HG03025 (cell line): ENCODE results near the gene NDC80.

Experiments
- ATAC-seq: cut with Tn5 transposase; IDR thresholded peaks from one replicate; pipeline ENCODE4 v1.9.1; 2021; ENCODE audit warnings: mild to moderate bottlenecking, moderate library complexity; ENCODE audit not compliant: unreplicated experiment, low FRiP score

The NDC80 gene

DNA sequence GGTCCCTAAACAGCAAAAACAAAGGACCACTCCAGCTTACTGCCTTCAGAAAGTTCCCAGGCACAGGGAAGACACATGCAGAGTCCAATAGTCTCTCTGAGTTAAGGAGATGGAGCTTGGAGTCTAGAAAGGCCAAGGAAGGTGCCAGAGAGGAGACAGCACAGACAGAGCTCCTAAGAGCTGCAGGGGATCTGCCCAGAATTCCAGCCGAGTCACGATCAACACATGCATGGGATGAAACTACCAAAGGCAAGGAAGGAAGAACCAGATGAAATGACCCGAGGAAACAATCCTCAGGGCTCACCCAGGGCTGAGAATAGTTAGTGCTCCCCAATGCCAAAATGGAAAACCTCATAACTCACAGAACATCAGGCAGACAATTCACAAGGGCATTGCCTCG lies 15.5 kb upstream of the NDC80 start:
- ATAC-seq = no peak

- ATAC-seq = no peak
Observed at GRCh38 chr18:2557536-2557935, 13.8 kb upstream of the NDC80 start.

- ATAC-seq = no peak
Observed at GRCh38 chr18:2559249-2559648, 12.1 kb upstream of the NDC80 start.

GRCh38 chr18:2564373-2564772 lies 7.0 kb upstream of the NDC80 start:
- no peak for ATAC-seq

DNA sequence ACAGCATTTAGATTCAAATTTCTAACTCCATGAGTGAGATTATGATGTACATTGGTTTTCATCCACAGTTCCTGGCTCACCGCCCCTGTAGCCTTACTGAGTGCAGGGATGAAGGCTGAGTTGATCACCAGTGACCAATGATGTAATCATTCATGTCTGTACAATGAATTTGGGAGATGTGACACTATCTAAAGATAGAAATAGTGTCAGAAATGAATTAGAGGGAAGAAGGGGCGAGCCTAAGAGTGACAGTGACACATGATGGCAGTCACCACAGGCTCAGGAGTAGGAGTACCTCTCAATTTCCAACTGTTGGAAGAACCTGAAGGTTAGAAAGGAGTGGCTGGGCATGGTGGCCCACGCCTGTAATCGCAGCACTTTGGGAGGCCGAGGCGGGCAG lies 3.2 kb upstream of the NDC80 start:
- ATAC-seq = no peak

GRCh38 chr18:2568605-2569004 lies 2.8 kb upstream of the NDC80 start:
- ATAC-seq = no peak

- no peak for ATAC-seq
Observed at GRCh38 chr18:2569338-2570207, 1.8 kb upstream of the NDC80 start.

GRCh38 chr18:2570772-2571199 lies 571 bp upstream of the NDC80 start:
- ATAC-seq = peak; percentile 42

DNA sequence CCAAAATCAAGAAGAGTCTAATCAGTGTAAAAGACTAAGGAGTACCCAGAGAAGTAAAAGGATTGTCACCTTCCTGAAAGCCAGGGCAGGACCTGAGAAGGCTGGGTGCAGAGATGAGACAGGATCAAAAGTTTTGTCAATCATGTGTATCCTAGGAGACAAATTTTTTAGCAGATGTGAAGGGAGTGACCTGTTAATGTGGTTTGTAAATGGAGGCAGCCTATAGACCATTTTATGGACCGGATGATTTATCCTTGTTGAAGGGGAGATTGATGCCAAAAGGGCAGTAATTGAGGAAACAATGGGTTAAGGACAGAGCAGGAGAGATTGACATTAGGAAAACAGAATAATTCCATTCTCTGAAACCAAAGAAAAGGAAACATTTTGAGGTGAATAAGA lies 813 bp downstream of the NDC80 start:
- no peak for ATAC-seq

DNA sequence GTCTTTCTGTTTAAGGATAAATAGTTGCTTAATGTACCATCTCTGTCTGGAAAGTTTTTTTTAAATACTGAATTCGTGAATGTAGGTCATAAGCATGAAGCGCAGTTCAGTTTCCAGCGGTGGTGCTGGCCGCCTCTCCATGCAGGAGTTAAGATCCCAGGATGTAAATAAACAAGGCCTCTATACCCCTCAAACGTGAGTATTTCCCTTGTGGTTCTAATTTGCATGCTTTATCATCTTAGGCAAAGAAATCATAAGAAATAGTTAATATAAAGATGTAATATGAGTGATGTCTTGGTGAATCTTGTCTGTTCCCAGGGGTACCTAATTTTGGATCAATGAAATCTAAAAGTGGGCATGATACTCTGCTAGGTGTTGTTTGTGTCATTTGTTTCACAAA lies 1.5 kb downstream of the NDC80 start:
- ATAC-seq = no peak

DNA sequence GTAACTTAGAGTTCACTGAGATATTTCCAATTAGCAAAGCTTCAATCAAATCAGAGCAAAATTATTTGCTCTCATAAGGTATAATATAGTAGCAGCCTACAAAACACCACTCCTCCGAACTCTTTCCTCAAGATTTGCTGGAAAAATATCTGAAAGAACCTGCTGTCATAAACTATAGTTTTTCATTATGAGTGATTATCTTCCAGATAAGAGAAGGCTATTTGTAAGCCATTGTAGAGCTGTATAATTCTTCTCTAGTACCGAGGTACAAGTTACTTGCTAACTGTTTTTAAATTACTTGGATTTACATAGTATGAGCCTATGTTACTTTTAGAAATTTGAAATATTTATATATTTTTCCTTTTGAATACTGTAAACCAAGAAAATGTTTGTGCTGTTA lies 2.1 kb downstream of the NDC80 start:
- no peak for ATAC-seq

DNA sequence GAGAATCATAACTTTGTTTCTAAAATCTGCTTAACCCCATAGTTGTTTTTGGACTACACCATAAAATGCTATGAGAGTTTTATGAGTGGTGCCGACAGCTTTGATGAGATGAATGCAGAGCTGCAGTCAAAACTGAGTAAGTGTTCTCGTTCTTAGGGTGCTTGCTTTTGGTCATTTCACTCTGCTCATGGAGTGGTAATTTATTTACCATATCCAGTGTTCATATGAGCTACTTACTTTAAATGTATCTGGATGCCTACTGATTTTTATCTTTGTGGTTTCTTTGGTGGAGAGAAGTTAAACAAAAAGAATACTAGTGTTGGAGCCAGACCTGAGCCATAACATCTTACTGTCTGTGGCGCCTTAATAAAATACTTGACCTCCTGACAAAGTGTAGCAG lies 16.4 kb downstream of the NDC80 start:
- ATAC-seq = no peak

- ATAC-seq = no peak
Observed at GRCh38 chr18:2588666-2589344, 17.4 kb downstream of the NDC80 start.

- no peak for ATAC-seq
Observed at GRCh38 chr18:2589345-2590068, 18.1 kb downstream of the NDC80 start.

- no peak for ATAC-seq
Observed at GRCh38 chr18:2590303-2590702, 18.9 kb downstream of the NDC80 start.

DNA sequence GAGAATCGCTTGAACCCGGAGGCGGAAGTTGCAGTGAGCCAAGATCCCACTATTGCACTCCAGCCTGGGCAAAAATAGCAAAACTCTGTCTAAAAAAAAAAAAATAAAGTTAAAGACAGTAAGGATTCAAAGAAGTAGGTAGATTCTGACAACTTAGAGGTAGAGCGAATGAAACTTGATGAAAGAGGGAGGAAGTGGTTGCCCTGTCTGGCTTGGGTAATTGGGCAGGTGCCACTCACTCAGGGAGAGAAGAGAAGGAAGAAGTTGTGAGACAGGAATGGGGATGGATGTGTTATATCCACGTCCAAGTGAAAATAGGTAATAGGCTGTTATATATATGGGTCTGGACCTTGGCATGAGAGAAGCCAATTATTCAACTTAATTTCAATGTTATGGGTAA lies 26.3 kb downstream of the NDC80 start:
- no peak for ATAC-seq

GRCh38 chr18:2602844-2603243 lies 31.5 kb downstream of the NDC80 start:
- no peak for ATAC-seq

DNA sequence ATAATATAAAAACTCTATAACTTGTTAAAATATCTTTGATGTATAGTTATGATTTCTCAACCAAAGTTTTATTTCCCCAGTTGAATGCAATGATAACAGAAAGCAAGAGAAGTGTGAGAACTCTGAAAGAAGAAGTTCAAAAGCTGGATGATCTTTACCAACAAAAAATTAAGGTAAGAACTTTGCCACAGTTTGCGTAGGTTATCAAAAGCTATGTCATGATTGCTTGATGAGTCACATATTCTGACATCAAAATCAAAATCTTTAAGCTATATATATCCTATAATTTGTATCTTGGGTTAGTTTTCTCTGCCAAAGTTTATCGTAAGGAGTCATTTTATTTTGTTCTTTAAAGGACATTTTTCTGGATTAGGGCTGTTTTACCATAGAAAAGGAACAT lies 35.0 kb downstream of the NDC80 start:
- ATAC-seq = no peak

DNA sequence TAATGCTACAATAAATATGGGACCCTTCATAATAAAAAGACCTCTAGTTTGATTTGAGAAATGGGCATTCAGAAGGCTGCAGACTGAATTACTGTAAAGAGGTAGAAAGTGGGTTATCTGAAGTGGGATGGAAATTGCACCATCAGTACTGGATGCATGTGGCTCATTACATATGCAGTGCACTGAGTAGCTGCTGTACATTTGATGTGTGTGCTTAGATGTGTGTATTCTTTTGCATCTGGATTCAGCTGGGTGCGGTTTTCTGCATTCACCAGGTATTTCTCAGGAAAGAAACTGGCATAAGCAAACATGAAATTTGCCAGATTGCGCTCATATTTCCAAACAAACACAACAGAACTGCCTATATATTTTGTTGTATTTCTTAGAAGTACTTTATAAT lies 38.2 kb downstream of the NDC80 start:
- no peak for ATAC-seq

- ATAC-seq = no peak
Observed at GRCh38 chr18:2610549-2610948, 39.2 kb downstream of the NDC80 start.

DNA sequence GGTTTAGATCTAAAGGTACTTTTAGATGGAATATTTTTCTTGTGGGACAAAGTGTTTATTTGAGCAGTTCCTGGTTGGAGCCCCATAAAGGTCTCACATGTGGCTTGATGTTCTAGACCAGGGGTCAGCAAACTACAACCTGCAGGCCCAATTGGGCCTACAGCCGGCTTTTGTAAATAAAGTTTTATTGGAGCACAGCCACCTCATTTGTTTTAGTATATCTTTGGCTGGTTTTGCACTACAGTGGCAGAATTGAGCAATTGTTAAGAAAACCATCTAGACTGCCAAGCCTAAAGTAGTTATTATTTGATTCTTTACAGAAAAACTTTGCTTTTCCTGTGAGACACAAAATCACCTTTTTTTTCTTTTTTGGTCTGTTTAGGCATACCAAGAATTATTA lies 41.6 kb downstream of the NDC80 start:
- ATAC-seq = no peak
